Dermis microvascular lymphatic vessel endothelial cell (primary cell): ENCODE data around the gene MIDN. TPM values are rescaled to one million over a fixed set of nuclear protein-coding genes. Genes with fewer than 3 reads are reported as not detected.
A peak's percentile ranks its signal among the peaks of the same experiment; 100 is the strongest.

Experiments
- DNase-seq, 2 donors: peaks; one replicate each; pipeline versions ENCODE4 v3.0.0 to v3.0.0-alpha.2; 2010; ENCODE audit warnings: low read depth in 2 of 2
- total RNA-seq: library from RNA; depleted of rRNA; stranded (reverse); fragments of >200 nt; gene quantifications from 2 replicates; pipeline ENCODE4 v1.2.1, GENCODE V29; 2014

Gene MIDN
- total RNA-seq, 1 donor from 2014 or later: 4.9 TPM

DNA sequence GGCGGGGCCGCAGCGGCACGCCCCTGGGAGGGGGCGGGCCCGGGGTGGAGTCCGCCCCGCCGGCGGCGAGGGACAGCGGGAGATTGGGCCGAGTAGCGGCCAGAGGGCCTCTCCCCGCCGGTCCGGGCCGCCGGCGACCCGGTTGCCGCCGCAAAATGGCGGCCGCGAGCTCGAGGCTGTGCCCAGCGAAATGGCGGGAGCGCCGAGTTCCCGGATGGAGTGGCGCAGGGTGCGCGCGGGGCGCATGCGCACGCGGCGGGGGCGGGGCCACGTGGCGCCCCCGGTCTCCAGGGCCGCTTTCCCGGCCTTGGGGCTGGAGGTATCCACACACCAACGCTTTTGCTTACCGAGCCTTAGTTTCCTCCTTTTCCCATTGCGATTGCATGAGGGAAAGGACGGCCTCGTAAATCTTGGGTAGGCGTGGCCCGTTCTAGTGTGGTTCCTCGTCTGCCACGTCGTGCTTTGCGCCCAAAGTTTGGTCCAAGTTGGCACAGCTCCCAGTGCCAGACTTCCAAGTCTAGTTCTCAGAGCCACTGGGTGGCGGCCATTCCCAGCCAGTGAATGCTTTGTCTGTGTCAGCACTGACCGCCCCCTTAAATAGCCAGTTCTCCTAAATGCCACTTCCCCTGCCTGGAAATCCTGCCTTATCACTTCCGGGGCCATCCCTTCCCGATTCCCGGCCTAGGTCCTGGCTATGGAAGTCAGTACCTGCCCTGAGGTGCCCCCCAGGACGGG lies 21.3 kb downstream of the MIDN start:
- DNase-seq: peak in 1 of 2 donors; percentile 86

DNA sequence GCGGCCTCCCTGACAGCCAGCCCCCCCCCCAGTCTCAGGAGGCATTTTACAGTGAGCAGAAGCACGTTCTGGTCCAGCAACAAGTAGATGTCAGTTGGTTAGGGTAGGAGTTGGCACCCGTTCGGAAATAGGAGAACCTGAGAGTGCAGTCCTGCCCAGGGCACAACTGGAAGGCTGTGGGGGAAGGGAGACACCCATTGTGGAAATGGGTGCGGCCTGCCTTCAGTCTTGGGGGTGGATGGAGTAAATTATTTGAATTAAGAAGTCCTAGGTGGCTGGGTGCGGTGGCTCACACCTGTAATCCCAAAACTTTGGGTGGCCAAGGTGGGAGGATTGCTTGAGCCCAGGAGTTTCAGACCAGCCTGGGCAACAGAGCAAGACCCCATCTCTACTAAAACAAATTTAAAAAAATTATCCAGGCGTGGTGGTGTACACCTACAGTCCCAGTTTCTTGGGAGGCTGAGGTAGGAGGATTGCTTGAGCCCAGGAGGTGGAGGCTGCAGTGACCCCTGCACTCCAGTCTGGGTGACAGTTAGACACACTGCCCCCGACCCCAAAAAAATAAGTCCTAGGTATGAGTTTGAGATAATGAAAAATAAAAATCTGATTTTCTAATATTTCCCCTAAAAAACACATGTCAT lies 21.9 kb downstream of the MIDN start:
- no peak for DNase-seq

DNA sequence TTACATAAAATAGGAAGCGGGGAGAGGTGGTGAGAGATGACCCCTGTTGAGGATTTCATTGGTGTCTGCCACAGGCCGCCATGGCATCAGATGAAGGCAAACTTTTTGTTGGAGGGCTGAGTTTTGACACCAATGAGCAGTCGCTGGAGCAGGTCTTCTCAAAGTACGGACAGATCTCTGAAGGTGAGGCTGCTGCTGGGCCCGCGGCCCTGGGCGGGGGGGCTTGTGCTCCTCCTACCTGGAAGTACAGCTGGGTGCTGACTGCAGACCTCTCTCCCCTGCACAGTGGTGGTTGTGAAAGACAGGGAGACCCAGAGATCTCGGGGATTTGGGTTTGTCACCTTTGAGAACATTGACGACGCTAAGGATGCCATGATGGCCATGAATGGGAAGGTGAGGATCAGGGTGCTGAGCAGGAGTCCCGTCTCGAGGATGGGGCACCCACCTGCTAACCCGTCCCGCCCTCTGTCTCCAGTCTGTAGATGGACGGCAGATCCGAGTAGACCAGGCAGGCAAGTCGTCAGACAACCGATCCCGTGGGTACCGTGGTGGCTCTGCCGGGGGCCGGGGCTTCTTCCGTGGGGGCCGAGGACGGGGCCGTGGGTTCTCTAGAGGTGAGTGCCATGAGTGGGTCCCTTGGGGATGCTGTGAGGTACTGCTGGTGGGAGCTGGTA lies 22.6 kb downstream of the MIDN start:
- DNase-seq: no peak

DNA sequence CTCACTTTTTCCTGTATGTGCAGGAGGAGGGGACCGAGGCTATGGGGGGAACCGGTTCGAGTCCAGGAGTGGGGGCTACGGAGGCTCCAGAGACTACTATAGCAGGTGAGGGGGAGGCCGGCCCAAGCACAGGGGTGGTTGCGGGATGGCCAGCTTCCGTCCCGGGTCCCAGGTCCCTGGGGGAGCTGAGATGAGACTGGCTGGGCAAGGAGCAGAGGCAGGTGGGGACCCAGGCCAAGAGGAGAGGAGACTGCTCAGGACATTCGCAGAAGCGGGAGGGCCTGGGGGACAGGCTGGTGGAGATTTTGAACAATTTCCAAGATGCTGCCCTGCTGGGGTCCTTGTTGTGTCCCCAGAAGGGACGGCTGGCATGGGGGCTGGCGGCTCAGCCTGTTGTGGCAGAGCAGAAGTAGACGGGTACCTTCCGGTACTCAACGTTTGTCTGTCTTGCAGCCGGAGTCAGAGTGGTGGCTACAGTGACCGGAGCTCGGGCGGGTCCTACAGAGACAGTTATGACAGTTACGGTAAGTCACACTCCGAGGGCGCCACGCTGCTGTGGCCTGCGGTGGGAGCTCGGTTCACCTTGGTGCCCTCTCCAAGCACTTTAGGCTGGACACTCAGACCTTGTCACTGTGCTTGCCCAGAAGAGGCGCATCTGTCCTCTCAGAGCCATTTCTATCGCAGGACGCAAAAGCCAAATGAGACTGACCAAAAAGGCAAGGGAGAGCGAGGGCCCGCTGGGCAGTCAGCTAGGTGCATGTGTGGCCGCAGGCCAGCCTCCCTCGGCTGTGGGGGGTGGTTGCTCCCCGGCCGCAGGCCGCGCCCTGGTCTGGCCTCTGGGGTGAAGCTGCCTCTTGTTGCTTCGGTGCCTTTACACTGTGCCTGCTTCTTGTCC lies 23.4 kb downstream of the MIDN start:
- no peak for DNase-seq

DNA sequence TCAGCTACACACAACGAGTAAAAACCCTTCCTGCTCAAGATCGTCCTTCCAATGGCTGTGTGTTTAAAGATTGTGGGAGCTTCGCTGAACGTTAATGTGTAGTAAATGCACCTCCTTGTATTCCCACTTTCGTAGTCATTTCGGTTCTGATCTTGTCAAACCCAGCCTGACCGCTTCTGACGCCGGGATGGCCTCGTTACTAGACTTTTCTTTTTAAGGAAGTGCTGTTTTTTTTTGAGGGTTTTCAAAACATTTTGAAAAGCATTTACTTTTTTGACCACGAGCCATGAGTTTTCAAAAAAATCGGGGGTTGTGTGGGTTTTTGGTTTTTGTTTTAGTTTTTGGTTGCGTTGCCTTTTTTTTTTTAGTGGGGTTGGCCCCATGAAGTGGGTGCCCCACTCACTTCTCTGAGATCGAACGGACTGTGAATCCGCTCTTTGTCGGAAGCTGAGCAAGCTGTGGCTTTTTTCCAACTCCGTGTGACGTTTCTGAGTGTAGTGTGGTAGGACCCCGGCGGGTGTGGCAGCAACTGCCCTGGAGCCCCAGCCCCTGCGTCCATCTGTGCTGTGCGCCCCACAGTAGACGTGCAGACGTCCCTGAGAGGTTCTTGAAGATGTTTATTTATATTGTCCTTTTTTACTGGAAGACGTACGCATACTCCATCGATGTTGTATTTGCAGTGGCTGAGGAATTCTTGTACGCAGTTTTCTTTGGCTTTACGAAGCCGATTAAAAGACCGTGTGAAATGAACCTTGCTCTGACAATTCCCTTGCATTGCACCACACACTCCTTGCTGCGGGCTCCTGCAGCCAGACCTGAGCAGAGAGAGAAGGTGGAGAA lies 24.3 kb downstream of the MIDN start:
- no peak for DNase-seq

DNA sequence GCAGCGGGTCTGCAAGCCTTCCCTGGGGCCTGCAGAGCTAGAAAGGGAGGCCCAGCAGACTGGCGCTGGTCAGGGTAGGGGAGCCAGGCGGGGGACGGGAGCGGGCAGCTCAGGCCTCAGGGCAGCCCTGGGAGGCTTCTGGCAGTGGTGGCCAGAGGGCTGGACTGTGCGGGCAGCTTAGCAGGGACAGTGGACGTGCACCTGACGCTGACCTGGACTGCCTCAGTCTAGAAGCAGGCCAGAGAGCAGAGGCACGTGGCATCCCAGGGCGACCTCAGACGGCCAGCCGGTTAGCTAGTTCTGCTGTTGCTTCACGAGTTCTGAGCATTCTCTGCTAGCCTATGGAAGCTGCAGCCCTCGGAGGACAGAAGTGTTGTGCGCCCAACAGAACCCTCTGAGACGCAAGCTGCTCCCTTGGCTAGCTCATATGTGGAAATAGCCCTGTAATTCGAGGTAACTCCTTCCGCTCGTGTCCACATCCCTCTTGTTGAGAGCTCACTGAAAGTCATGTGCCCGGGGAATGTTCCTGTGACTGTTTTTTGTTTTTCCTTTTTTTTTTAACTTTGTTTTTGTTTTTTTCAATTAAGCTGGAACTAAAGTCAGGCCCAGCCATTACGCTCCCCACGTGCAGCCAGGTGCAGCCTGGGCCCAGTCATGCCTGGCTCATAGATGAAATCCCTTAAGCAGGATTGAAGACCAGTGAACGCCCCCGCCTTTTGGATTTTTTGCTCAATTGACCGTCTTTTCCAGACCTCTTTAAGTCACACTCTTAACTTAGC lies 25.1 kb downstream of the MIDN start:
- DNase-seq: no peak

DNA sequence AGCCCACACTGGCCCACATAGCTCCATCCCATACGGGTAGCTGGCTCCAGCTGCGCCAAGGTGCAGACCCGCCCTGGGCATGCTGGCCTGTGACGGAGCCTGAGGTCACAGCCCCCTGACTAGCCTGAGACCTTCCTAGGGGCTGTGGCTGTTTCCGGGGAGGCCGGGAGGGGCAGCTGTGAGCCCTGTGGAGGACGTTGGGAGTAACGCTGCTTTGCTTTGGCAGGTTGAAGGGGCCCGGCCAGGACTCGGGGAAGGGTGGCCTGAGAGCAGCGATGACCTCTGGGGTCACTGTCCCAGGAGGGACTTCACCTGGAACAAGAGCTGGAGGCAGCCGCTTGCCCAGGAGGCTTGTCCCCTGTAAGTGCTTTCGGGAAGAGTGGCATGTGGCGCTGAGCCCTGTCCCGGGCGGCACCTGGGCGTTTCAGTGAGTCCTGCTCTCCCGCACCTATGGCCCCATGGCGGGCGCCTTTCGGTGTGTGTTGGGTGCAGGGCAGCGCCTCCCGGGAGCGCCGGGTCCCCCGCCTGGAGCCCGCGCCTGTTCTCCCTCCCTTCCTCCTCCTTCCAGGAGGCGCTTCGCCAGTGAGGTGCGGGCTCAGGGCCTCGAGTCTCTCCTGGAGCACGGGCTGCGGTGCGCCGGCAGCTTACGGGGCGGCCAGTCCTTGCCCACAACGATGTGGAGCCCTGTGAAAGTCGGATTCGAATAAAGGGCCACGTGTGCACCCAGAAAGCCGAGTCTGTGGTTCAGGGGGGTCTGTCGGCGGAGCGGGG lies 25.9 kb downstream of the MIDN start:
- DNase-seq: no peak

DNA sequence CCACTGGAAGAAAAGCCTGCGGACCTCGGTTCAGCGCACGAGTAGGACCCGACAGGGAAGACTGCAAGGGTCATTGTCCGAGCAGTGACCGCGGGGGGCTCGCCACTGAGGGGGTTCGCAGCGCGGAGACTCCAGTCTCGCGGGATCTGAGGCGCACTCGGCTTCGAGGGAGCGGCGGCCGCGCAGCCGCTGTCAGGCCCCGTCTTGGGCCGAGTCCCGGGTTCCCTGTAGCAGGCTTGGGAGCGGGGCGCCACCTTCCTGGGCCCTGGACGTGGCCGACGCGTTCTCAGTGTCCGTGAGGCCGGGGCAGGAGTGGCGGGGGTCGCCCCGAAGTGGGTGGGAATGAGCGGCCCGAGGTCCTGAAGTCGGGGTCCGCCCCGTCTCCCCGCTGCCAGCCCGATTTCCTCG lies 26.5 kb downstream of the MIDN start:
- DNase-seq: no peak

DNA sequence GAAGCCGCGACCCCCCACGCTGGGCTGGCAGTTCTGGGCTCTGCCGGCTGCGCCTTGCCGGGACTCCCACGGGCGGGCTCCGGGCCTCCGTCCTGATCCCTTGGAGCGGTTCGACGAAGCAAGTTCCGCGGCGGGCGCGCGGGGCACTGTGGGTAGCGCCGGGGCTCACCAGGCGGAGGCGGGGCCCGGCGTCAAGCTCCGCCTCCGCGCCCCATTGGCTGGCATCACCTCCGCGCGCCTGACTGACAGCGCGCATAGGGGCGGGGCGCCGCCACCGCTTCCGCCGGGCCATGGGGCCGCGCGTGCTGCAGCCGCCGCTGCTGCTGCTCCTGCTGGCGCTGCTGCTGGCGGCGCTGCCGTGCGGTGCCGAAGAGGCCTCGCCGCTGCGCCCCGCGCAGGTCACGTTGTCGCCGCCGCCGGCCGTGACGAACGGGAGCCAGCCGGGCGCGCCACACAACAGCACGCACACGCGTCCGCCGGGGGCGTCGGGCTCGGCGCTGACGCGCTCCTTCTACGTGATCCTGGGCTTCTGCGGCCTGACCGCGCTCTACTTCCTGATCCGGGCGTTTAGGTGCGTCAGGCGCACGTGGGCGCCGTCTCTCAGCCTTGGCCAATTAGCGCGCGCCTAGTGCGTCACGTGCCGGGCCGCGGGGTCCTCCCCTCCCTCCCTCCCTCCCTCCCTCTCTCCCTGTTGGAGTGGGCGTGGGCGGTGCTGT lies 27.0 kb downstream of the MIDN start, which contains the start of gene FAM174C:
TSS of gene FAM174C (plus strand) at position 271 of the 716 bp plus-strand sequence. CDS start at position 291, 20 bp downstream.
- DNase-seq: peak; percentile 90 to 99

DNA sequence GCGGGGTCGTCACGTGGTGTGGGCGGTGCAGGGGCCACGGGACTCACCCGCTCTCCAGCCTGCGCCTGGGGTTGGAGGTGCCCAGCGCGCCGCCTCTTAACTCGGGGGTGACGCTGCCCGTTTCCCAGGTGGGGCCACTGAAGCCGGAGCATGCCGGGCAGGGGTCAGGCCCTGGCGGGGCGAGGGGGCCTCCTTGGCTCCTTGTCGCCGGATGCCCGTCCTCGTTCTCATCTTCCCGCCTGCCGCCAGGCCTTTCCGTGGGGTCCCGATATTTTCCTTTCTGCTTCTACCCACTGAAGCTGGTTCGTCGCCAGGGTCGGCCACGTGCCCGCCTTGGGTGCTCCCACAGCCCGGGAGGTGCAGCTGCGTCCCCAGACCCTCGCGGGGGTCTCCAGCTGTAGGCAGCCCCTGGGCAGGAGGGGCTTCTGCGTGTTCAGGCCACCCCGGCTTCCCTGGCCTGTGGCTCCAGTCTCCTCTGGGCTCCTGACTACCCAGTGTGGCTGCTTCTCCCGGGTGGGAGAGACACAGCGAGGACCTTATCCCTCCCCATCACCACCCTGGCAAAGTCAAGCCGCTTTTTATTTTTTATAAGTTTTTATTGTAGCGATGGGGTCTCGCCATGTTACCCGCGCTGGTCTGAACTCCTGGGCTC lies 27.7 kb downstream of the MIDN start:
- no peak for DNase-seq

DNA sequence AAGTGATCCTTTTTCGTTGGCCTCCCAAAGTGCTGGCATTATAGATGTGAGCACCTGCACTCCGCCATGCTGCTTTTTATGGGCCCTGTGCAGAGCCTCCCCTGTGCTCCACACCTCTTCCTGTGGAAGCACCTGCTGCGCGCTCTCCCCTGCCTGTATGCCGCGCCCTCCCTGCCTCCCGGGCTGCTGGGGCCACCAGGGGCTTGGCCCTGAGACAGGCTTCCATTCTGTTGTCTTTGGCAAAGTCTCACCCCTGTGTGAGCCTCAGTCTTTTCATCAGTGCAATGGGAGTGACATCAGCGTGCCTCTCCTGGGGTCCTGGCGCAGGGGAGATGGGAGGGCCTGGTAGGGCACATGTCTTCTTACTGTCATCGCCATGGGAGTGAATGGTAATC lies 28.2 kb downstream of the MIDN start:
- DNase-seq: peak in 1 of 2 donors; percentile 29

DNA sequence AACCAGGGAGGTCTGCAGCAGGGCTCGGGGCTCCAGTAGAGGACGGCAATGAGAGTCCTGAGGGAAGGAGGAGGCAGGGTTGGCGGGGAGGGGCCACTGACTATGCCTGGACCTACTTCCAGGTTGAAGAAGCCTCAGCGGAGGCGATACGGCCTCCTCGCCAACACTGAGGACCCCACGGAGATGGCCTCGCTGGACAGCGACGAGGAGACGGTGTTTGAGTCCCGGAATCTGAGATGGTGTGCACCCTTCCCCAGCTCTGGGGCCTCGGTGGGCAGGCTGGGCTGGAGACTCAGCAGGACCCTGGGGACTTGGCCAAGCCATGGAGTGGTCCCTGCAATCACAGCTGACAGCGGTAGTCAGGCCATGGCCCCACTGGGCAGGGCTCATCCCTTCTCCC lies 28.7 kb downstream of the MIDN start:
- DNase-seq: no peak

DNA sequence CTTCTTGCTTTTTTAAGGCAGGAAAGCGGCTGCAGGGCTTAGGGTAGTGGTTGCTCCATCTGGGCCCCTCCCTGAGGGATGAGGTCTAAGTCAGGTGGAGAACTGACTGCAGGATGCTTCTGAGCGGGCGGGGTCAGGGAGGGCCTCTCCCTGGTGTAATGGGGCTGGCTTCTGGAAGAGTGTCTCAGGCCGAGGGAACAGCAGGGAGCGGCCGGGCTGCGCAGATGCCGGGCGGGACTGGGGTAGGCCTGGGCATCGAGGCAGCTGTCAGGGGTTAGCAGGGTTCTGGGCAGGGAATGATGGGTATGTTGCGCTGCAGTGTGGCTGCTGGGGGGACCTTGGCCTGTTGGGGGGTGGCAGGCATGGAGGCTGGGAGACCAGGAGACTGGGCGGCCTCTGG lies 29.7 kb downstream of the MIDN start:
- no peak for DNase-seq

DNA sequence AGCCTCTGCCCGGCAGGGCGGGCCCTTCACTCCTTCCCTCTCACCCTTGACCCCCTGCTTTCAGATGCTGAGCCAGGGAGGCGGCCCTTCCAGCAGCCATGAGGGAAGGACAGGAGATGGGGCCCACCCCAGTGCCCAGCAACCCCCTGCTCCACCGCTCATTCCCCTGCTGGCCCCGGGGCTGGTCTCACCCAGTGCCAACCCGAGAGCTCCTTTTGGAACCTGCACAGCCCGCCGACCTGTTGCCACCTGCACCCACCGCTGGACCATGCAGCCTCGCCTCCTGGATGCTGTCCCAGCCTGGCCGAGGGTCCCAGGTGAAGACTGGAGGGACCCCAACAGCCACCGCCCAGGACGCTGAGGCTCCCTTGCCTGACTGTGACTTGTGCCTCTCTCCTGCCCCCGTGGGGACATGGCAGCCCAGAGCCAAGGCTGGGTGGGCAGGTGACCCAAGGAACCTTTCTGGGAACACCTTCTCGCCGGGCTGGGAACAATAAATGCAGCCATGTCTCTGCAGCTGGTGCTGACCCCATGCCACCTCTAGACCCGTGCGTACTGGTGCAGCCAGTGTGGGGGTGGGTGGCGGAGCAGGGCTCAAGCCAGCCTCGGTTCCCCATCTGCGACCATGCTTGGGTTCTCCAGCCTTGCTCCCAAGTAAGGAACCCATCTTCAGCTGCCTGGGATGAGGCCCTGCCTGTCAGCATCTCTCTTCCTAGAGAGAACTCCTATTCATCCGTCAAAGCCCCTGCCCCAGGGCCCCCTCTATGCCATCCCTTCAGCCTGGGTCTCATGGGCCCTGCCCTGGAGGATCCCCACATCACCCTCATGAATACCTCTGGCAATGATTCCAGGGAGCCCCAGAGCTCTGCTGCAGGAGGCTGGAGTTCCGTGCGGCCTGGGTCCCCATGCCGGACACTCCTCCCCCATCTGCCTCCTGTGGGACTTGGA lies 30.6 kb downstream of the MIDN start:
- no peak for DNase-seq

DNA sequence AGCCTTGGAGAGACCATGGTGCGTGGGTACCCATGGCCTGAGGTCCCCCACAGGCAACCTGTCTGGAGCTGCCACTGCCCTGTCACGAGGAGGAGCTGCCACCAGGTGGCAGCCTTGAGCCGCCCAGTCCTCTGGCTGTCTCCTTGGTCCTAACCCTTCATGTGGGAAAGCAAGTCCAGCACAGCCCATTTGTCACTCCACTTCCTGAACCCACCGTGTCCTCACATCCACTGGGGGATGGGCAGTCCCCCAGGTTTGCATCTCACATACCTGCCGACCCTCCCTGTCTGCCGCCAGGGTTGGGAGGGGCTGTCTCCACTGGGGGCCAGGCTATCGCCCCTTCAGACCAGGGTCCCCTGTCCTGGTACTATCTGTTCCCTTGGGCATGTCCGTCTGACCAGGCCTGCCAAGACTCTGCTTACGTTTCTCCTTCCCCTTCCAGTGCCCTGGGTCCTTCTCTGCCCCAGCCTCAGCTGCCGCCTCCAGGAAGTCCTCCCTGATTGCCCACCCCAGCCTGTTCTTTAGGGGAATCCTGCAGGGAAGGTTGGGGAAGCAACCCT lies 31.5 kb downstream of the MIDN start:
- DNase-seq: peak; percentile 74 to 82
